Prostate gland (tissue), 2 donors: ENCODE results near the gene SMPD2. TPM values are rescaled to one million over a fixed set of nuclear protein-coding genes. Genes with fewer than 3 reads are reported as not detected.
A peak's percentile ranks its signal among the peaks of the same experiment; 100 is the strongest.

Source experiments
- DNase-seq: peaks from one replicate; pipeline ENCODE4 v3.0.0-alpha.2; 2019; ENCODE audit warnings: low spot score
- H3K27ac ChIP-seq, 2 donors: fragments of 200-600 bp; sonication (generic); 2 replicates each; pipeline ENCODE4 v1.5.1; 2017 to 2019
- H3K27me3 ChIP-seq: fragments of 200-600 bp; sonication (generic); replicated peaks from 2 replicates; pipeline ENCODE4 v1.5.1; 2019; ENCODE audit not compliant: insufficient read depth
- H3K36me3 ChIP-seq, 2 donors: fragments of 200-600 bp; sonication (generic); 1 replicate in 1 of 2; 2 replicates in 1 of 2; pipeline versions ENCODE4 v1.5.1 to v1.8.1; 2017 to 2019
- H3K4me1 ChIP-seq: fragments of 200-600 bp; sonication (generic); replicated peaks from 2 replicates; pipeline ENCODE4 v1.5.1; 2019
- H3K4me3 ChIP-seq, 2 donors: fragments of 200-600 bp; sonication (generic); 2 replicates each; pipeline ENCODE4 v1.5.1; 2017 to 2019
- H3K9me3 ChIP-seq: fragments of 200-600 bp; sonication (generic); 2 replicates; pipeline ENCODE4 v1.5.1; 2017
- CTCF ChIP-seq, 4 experiments: fragments of 200-600 bp in 2 of 4; fragments of 450-650 bp in 2 of 4; sonication (generic) in 2 of 4; IDR thresholded peaks; 1 replicate in 3 of 4; 2 replicates in 1 of 4; pipeline ENCODE4 v1.5.1; 2016 to 2019; ENCODE audit warnings: antibody characterized with exemption in 4 of 4, mild to moderate bottlenecking in 2 of 4, moderate library complexity in 2 of 4
- POLR2A ChIP-seq: fragments of 450-650 bp; IDR thresholded peaks from one replicate; pipeline ENCODE4 v1.6.1; 2016; ENCODE audit warnings: antibody characterized with exemption, mild to moderate bottlenecking
- POLR2AphosphoS5 ChIP-seq: sonication (generic); formaldehyde crosslinking; IDR thresholded peaks from one replicate; pipeline ENCODE4 v1.6.1; 2017; ENCODE audit warnings: antibody characterized with exemption
- WGBS: methylation state at CpG from one replicate; pipeline ENCODE4 v1.1.5; 2018; 5-methylcytosine and 5-hydroxymethylcytosine counted together
- intact Hi-C: fragments of 100-400 bp; cut with DNase I; formaldehyde crosslinking; loops from one replicate; pipeline ENCODE4 v1.14.2; 2022
- total RNA-seq, 2 donors: library from RNA; depleted of rRNA; stranded (reverse); fragments of >200 nt; gene quantifications; one replicate each; pipeline ENCODE4 v1.1.0, GENCODE V29; 2016

The SMPD2 gene
- total RNA-seq = 10 to 100 TPM; 10.2 to 24.2 TPM

GRCh38 chr6:109440331-109441068, at the start of gene SMPD2, which contains the start of gene PPIL6:
SMPD2 (plus strand) TSS chr6:109440724; CDS start chr6:109441122, 398 bp downstream.
PPIL6 (minus strand) TSS chr6:109440628; CDS start chr6:109440590, 38 bp downstream.
- intact Hi-C loops = loop anchor here (2.0 kb wide), 2 partner anchors 42 to 58 kb away; partner anchors contain the start of genes CD164 and ZBTB24
- H3K4me1 ChIP-seq = no peaks in the 10 kb centered on the region
- peak; percentile 86 for DNase-seq
- WGBS = 0% methylated on average over 29 of the region's 102 CpGs
- peak within 1 kb of the TSS; percentile 46 to 58 for H3K4me3 ChIP-seq
- no peaks in the 10 kb centered on the region for H3K27me3 ChIP-seq
- peak within 1 kb of the TSS; percentile 80 to 81 for H3K27ac ChIP-seq
- no peaks in the 10 kb centered on the region for H3K9me3 ChIP-seq
- TF ChIP-seq POLR2A (peak; percentile 59), CTCF (IDR thresholded peaks at IDR 0.05) (peak in 3 of 4 experiments; percentile 9 to 37 (median 34)), POLR2AphosphoS5 (peak; percentile 43)
- H3K36me3 ChIP-seq = peaks cover 0 to 3% of the 10 kb centered on the region in 2 donors

- 89% methylated on average over 5 of the region's 5 CpGs for WGBS
- H3K36me3 ChIP-seq = no peaks in the 10 kb centered on the region
- H3K4me3 ChIP-seq = no peak overlapping the region
- no peak for DNase-seq
- H3K27ac ChIP-seq = no peak overlapping the region
- no peaks in the 10 kb centered on the region for H3K27me3 ChIP-seq
- TF ChIP-seq CTCF (IDR thresholded peaks at IDR 0.05) (no peak), POLR2A (no peak), POLR2AphosphoS5 (no peak)
- intact Hi-C loops = no loop called here
- no peaks in the 10 kb centered on the region for H3K4me1 ChIP-seq
- H3K9me3 ChIP-seq = no peaks in the 10 kb centered on the region
Observed at GRCh38 chr6:109393157-109393885, 47.2 kb upstream of the SMPD2 start.

GRCh38 chr6:109393886-109394281, 46.6 kb upstream of the SMPD2 start:
- Histone ChIP-seq H3K4me1 (no peaks in the 10 kb centered on the region), H3K4me3 (no peak overlapping the region), H3K36me3 (no peaks in the 10 kb centered on the region), H3K27me3 (no peaks in the 10 kb centered on the region), H3K27ac (no peak overlapping the region), H3K9me3 (no peaks in the 10 kb centered on the region)
- intact Hi-C loops = no loop called here
- DNase-seq = no peak
- WGBS = 87% methylated on average over 2 of the region's 2 CpGs
- TF ChIP-seq POLR2A (no peak), CTCF (IDR thresholded peaks at IDR 0.05) (no peak), POLR2AphosphoS5 (no peak)

GRCh38 chr6:109396046-109396718, 44.3 kb upstream of the SMPD2 start:
- no peaks in the 10 kb centered on the region for H3K9me3 ChIP-seq
- DNase-seq = no peak
- 95% methylated on average over 12 of the region's 12 CpGs for WGBS
- H3K4me1 ChIP-seq = no peaks in the 10 kb centered on the region
- H3K4me3 ChIP-seq = no peak overlapping the region
- no peaks in the 10 kb centered on the region for H3K27me3 ChIP-seq
- TF ChIP-seq CTCF (IDR thresholded peaks at IDR 0.05) (no peak), POLR2A (no peak), POLR2AphosphoS5 (no peak)
- no peaks in the 10 kb centered on the region for H3K36me3 ChIP-seq
- intact Hi-C loops = no loop called here
- no peak overlapping the region for H3K27ac ChIP-seq
